Activated naive CD4-positive, alpha-beta T cell treated with anti-CD3 and anti-CD28 coated beads, Interleukin-2, amount 50 U/mL, for 24 hours (primary cell): ENCODE data around the gene KRTAP4-16.
"Not testable (repeated sequence)": the region's sequence is repeated elsewhere in the genome, so short reads cannot be mapped to it uniquely, and the experiment has no call there.

ENCODE experiments used
- H3K27ac Mint-ChIP-seq: one replicate; pipeline ENCODE4 v1.8.0; 2021; ENCODE audit warnings: mild to moderate bottlenecking, mixed read lengths
- H3K27me3 Mint-ChIP-seq: one replicate; pipeline ENCODE4 v1.8.0; 2021; ENCODE audit warnings: mixed read lengths
- H3K36me3 Mint-ChIP-seq: one replicate; pipeline ENCODE4 v1.8.0; 2021; ENCODE audit warnings: mixed read lengths
- H3K4me1 Mint-ChIP-seq: one replicate; pipeline ENCODE4 v1.8.0; 2021; ENCODE audit warnings: mixed read lengths
- H3K4me3 Mint-ChIP-seq: one replicate; pipeline ENCODE4 v1.8.0; 2021; ENCODE audit warnings: mild to moderate bottlenecking, mixed read lengths
- H3K9me3 Mint-ChIP-seq: one replicate; pipeline ENCODE4 v1.8.0; 2021; ENCODE audit warnings: mixed read lengths

The KRTAP4-16 gene

GRCh38 chr17:41099682-41100480, 2.1 kb downstream of the KRTAP4-16 start:
- not testable (repeated sequence) for H3K27ac Mint-ChIP-seq, H3K36me3 Mint-ChIP-seq, H3K9me3 Mint-ChIP-seq, H3K27me3 Mint-ChIP-seq, H3K4me3 Mint-ChIP-seq
- peaks cover 13% of the 10 kb centered on the region for H3K4me1 Mint-ChIP-seq

- H3K27ac Mint-ChIP-seq = no peak overlapping the region
- no peak overlapping the region for H3K4me3 Mint-ChIP-seq
- H3K9me3 Mint-ChIP-seq = no peaks in the 10 kb centered on the region
- H3K4me1 Mint-ChIP-seq = peaks cover 13% of the 10 kb centered on the region
- peaks cover 6% of the 10 kb centered on the region for H3K27me3 Mint-ChIP-seq
- no peaks in the 10 kb centered on the region for H3K36me3 Mint-ChIP-seq
Measured at GRCh38 chr17:41098481-41098880, 3.5 kb downstream of the KRTAP4-16 start.

GRCh38 chr17:41098042-41098441, 4.0 kb downstream of the KRTAP4-16 start, which contains the start of gene KRTAP4-8:
Gene KRTAP4-8, minus strand, starts transcription at chr17:41098142. Its CDS starts 58 bp downstream, at chr17:41098084.
- Mint-ChIP-seq H3K27me3 (peaks cover 6% of the 10 kb centered on the region), H3K27ac (no peak within 1 kb of the TSS), H3K36me3 (peaks cover under 1% of the 10 kb centered on the region), H3K4me3 (no peak within 1 kb of the TSS), H3K4me1 (peaks cover 13% of the 10 kb centered on the region), H3K9me3 (no peaks in the 10 kb centered on the region)

GRCh38 chr17:41096055-41096454, 6.0 kb downstream of the KRTAP4-16 start:
- no peak overlapping the region for H3K4me3 Mint-ChIP-seq
- peaks cover 2% of the 10 kb centered on the region for H3K36me3 Mint-ChIP-seq
- H3K27me3 Mint-ChIP-seq = peaks cover 6% of the 10 kb centered on the region

GRCh38 chr17:41088760-41089352, 13.2 kb downstream of the KRTAP4-16 start:
- not testable (repeated sequence) for H3K27me3 Mint-ChIP-seq, H3K27ac Mint-ChIP-seq, H3K4me1 Mint-ChIP-seq, H3K9me3 Mint-ChIP-seq, H3K36me3 Mint-ChIP-seq, H3K4me3 Mint-ChIP-seq

More at GRCh38 chr17:41096055-41096454, 6.0 kb downstream of the KRTAP4-16 start:
- H3K9me3 Mint-ChIP-seq = no peaks in the 10 kb centered on the region
- H3K27ac Mint-ChIP-seq = no peak overlapping the region
- peaks cover 13% of the 10 kb centered on the region for H3K4me1 Mint-ChIP-seq

GRCh38 chr17:41084100-41084856, 17.7 kb downstream of the KRTAP4-16 start, which contains the start of gene KRTAP4-7:
Gene KRTAP4-7, plus strand, starts transcription at chr17:41084150. Its CDS starts 57 bp downstream, at chr17:41084207.
- not testable (repeated sequence) for H3K27me3 Mint-ChIP-seq, H3K4me1 Mint-ChIP-seq, H3K9me3 Mint-ChIP-seq, H3K27ac Mint-ChIP-seq, H3K36me3 Mint-ChIP-seq, H3K4me3 Mint-ChIP-seq

GRCh38 chr17:41083427-41083826, 18.6 kb downstream of the KRTAP4-16 start:
- not testable (repeated sequence) for H3K36me3 Mint-ChIP-seq, H3K4me1 Mint-ChIP-seq, H3K4me3 Mint-ChIP-seq

GRCh38 chr17:41082626-41083025, 19.4 kb downstream of the KRTAP4-16 start:
- H3K4me3 Mint-ChIP-seq = no peak overlapping the region
- no peaks in the 10 kb centered on the region for H3K9me3 Mint-ChIP-seq
- H3K4me1 Mint-ChIP-seq = no peaks in the 10 kb centered on the region
- H3K36me3 Mint-ChIP-seq = no peaks in the 10 kb centered on the region
- H3K27ac Mint-ChIP-seq = no peak overlapping the region
- H3K27me3 Mint-ChIP-seq = peaks cover 1% of the 10 kb centered on the region

More at GRCh38 chr17:41083427-41083826, 18.6 kb downstream of the KRTAP4-16 start:
- not testable (repeated sequence) for H3K27me3 Mint-ChIP-seq, H3K27ac Mint-ChIP-seq, H3K9me3 Mint-ChIP-seq

- Mint-ChIP-seq H3K4me3 (no peak overlapping the region), H3K4me1 (no peaks in the 10 kb centered on the region), H3K36me3 (peaks cover 3% of the 10 kb centered on the region), H3K27ac (no peak overlapping the region), H3K27me3 (peaks cover 11% of the 10 kb centered on the region), H3K9me3 (no peaks in the 10 kb centered on the region)
Measured at GRCh38 chr17:41076788-41077187, 25.2 kb downstream of the KRTAP4-16 start.

- H3K4me3 Mint-ChIP-seq = no peak overlapping the region
- H3K27me3 Mint-ChIP-seq = peaks cover 11% of the 10 kb centered on the region
Measured at GRCh38 chr17:41073676-41074075, 28.3 kb downstream of the KRTAP4-16 start.

GRCh38 chr17:41071606-41072360, 30.2 kb downstream of the KRTAP4-16 start:
- Mint-ChIP-seq H3K9me3 (no peaks in the 10 kb centered on the region), H3K27me3 (peaks cover 10% of the 10 kb centered on the region)

More at GRCh38 chr17:41073676-41074075, 28.3 kb downstream of the KRTAP4-16 start:
- Mint-ChIP-seq H3K4me1 (no peaks in the 10 kb centered on the region), H3K9me3 (no peaks in the 10 kb centered on the region), H3K36me3 (peaks cover 3% of the 10 kb centered on the region), H3K27ac (no peak overlapping the region)

GRCh38 chr17:41069031-41069430, 33.0 kb downstream of the KRTAP4-16 start:
- Mint-ChIP-seq H3K4me1 (no peaks in the 10 kb centered on the region), H3K27ac (no peak overlapping the region), H3K36me3 (no peaks in the 10 kb centered on the region), H3K4me3 (no peak overlapping the region), H3K9me3 (no peaks in the 10 kb centered on the region), H3K27me3 (no peaks in the 10 kb centered on the region)

More at GRCh38 chr17:41071606-41072360, 30.2 kb downstream of the KRTAP4-16 start:
- Mint-ChIP-seq H3K4me3 (no peak overlapping the region), H3K27ac (no peak overlapping the region), H3K4me1 (no peaks in the 10 kb centered on the region), H3K36me3 (peaks cover 3% of the 10 kb centered on the region)

GRCh38 chr17:41067281-41067680, 34.7 kb downstream of the KRTAP4-16 start:
- H3K27me3 Mint-ChIP-seq = no peaks in the 10 kb centered on the region
- H3K9me3 Mint-ChIP-seq = no peaks in the 10 kb centered on the region
- H3K4me3 Mint-ChIP-seq = no peak overlapping the region
- H3K4me1 Mint-ChIP-seq = no peaks in the 10 kb centered on the region
- no peaks in the 10 kb centered on the region for H3K36me3 Mint-ChIP-seq
- no peak overlapping the region for H3K27ac Mint-ChIP-seq

GRCh38 chr17:41065829-41066624, 36.0 kb downstream of the KRTAP4-16 start, which contains the start of gene KRTAP2-4:
Gene KRTAP2-4, minus strand, starts transcription at chr17:41065879. Its CDS starts 34 bp downstream, at chr17:41065845.
- peaks cover 2% of the 10 kb centered on the region for H3K27me3 Mint-ChIP-seq
- no peak within 1 kb of the TSS for H3K27ac Mint-ChIP-seq
- H3K4me1 Mint-ChIP-seq = no peaks in the 10 kb centered on the region
- H3K4me3 Mint-ChIP-seq = no peak within 1 kb of the TSS
- no peaks in the 10 kb centered on the region for H3K9me3 Mint-ChIP-seq
- no peaks in the 10 kb centered on the region for H3K36me3 Mint-ChIP-seq
